HL-60/S4 treated with phorbol 12-myristate 13-acetate at 8.2 ng/mL for 4 days and 3 days (cell line): ENCODE data around the gene PPIP5K1.

Experiments used
- in situ Hi-C: fragments of 300-500 bp; cut with MboI; formaldehyde crosslinking; loops from 2 replicates; pipeline ENCODE4 v1.15.0; 2022; ENCODE audit warnings: low sequenced_read_pairs

The PPIP5K1 gene

DNA sequence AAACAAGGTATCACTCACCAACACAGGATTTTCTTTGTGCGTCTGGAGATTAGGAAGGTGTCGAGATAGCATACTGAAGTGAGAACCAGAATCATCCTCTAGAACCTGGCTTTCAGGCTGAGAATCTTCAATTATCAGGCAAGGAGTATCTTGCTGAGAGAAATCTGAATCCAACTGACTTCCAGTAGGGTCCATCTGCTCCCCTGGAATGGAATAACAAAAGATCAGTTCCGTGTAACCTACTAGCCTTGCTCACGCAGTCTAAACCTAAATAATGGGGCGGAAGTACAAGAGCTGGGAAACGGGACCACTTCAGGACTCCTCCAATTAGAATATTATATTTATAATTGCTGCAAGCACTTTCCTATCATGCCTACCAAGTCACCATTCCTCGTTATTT is 97.7 kb downstream of the PPIP5K1 start:
- in situ Hi-C loops = no loop called here

DNA sequence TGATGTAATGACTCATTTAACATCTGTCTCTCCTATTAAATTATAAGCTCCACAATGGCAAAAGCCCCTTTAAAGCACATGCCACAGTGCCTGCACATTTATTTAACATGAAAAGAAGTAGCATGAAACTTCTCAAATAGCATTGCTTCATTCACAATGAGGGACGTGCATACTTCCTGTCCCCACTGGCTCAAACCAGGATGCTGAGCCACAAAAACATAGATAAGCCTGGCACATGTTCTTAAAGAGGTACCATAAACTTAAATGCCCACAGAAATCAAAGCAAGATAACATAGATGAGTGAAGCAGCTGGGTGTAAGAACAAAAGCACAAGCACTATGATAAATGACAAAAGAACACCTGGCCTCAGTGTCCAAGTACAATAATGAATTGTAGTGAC is 100.8 kb downstream of the PPIP5K1 start:
- in situ Hi-C loops = no loop called here

DNA sequence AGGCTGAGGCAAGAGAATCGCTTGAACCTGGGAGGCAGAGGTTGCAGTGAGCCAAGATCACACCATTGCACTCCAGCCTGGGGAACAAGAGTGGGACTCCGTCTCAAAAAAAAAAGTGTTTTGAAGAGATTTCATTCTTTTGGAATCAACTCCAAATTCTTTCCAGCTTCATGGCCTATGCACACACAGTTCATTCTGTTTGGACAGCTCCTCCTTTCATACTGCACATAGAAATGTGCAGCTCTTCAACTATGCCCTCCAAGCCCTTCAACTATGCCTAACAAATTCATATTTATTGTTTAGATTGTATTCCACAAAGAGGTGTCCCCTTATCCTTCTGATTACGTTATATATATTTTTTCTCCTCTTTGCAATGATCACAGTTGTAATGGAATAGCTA is 101.2 kb downstream of the PPIP5K1 start:
- in situ Hi-C loops = no loop called here

DNA sequence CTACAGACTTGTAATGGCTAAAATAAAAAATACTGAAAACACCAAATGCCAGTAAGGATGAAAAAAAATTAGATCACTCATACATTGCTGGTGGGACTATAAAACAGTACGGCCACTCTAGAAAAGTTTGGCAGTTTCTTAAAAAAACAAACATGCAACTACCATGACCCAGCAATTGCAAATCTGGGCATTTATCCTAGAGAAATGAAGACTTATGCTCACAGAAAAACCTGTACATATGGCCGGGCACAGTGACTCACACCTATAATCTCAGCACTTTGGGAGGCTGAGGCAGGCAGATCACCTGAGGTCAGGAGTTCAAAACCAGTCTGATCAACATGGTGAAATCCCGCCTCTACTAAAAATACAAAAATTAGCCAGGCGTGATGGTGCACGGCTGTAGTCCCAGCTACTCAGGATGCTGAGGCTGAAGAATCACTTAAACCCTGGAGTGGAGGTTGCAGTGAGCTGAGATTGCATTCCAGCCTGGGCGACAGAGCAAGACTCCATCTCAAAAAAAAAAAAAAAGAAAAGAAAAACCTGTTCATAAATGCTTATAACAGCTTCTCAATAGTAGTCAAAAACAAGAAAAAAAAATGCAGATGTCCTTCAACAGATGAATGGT is 102.6 kb downstream of the PPIP5K1 start:
- in situ Hi-C loops = no loop called here

DNA sequence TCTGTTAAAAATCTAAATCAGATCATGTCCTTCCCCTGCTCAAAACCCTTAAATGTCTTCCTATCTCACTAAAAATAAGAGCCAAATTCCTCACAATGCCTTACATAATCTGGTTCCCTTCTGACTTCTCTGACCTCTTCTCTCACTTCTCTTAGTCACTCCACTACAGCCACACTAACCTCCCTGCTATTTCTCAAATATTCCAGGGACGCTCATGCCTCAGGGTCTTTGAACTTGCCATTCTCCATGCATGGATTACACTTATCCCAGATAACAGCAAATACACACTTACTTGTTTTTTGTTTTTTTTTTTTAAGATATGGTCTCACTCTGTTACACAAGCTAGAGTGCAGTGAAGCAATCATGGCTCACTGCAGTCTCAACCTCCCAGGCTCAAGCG is 105.6 kb downstream of the PPIP5K1 start:
- in situ Hi-C loops = no loop called here
